PFSK-1 (cell line): ENCODE data around the gene DYNC1H1.

Experiments used
- POLR2AphosphoS5 ChIP-seq: IDR thresholded peaks from 2 replicates; pipeline ENCODE4 v1.6.1; 2012; ENCODE audit warnings: low read depth, mild to moderate bottlenecking, control low read depth, low read length, moderate library complexity
- TF ChIP-seq, protein P1 (sequence below), 2 experiments: IDR thresholded peaks; 2 replicates each; pipeline versions ENCODE4 v1.6.1 to v1.8.0; 2011 to 2012; ENCODE audit warnings: low read depth in 2 of 2, low read length in 2 of 2, control low read depth in 1 of 2, inconsistent platforms in 1 of 2, mild to moderate bottlenecking in 1 of 2, moderate library complexity in 1 of 2; ENCODE audit not compliant: insufficient read depth in 1 of 2

DNA sequence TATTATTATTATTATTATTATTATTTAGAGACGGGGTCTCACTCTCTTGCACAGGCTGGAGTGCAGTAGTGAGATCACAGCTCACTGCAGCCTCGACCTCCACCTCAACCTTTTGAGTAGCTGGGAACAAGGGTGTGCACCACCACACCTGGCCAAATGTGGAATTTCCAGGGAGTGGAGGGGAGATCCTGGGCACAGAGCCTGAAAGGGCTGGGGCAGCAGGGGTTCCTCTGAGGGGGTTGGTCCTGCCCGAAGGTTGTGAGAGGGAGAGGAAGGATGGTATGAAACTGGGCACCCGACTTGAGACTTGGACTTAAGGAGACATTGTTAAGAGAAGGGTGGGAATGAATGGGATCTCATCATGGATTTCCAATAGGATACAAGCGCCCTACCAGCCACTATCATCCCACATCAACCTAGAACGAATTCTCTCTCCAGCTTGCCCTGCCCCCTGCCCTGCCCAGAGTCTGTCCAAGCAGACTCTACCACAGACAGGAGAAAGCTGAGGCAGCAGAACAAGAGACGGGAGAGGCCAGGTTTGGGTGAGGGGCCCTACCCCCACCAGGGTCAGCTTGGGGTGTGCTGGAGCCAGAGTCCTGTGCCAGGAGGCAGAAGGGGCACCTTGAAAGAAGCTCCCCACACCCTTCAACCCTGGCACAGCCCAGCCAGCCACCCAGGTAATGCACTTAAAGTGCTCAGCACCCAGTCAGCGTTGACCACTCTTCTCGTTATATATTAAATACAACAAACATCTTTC lies 2.4 kb upstream of the DYNC1H1 start:
- TF ChIP-seq, protein P1, sequence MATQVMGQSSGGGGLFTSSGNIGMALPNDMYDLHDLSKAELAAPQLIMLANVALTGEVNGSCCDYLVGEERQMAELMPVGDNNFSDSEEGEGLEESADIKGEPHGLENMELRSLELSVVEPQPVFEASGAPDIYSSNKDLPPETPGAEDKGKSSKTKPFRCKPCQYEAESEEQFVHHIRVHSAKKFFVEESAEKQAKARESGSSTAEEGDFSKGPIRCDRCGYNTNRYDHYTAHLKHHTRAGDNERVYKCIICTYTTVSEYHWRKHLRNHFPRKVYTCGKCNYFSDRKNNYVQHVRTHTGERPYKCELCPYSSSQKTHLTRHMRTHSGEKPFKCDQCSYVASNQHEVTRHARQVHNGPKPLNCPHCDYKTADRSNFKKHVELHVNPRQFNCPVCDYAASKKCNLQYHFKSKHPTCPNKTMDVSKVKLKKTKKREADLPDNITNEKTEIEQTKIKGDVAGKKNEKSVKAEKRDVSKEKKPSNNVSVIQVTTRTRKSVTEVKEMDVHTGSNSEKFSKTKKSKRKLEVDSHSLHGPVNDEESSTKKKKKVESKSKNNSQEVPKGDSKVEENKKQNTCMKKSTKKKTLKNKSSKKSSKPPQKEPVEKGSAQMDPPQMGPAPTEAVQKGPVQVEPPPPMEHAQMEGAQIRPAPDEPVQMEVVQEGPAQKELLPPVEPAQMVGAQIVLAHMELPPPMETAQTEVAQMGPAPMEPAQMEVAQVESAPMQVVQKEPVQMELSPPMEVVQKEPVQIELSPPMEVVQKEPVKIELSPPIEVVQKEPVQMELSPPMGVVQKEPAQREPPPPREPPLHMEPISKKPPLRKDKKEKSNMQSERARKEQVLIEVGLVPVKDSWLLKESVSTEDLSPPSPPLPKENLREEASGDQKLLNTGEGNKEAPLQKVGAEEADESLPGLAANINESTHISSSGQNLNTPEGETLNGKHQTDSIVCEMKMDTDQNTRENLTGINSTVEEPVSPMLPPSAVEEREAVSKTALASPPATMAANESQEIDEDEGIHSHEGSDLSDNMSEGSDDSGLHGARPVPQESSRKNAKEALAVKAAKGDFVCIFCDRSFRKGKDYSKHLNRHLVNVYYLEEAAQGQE (IDR thresholded peaks at IDR 0.05; ENCODE audit: insufficient read depth in 1 of 2, low read depth in 2 of 2, low read length in 2 of 2): no peak
- TF ChIP-seq POLR2AphosphoS5: no peak
